ENCODE measurements around the gene TTC39C.
A peak's percentile ranks its signal among the peaks of the same experiment; 100 is the strongest.

The TTC39C gene

DNA sequence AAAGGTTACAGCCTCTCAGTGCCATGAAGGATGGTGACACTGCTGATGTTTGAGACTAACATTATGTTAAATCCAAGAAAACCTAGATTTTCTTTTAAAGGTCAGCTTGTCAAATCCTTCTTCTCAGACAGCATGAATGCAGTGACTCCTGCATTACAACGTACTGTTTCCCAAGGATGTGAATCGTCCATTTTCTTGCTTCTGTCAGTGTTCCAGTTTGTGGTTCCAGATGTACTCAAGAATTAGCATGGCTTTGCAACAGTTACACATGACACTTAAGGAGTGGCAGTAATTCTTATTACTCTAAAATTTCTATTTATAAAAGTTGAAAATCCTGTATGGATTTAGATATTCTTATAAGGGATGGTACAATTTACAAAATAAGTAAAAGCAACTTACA, 1.5 kb upstream of the TTC39C start:
- H3K9me3 ChIP-seq (ENCODE audit: control insufficient read depth, low read depth, low read length), result no peaks in the 10 kb centered on the region
- no peaks in the 10 kb centered on the region for H3K36me3 ChIP-seq (ENCODE audit: control insufficient read depth, low read depth, low read length)
- peaks cover 35% of the 10 kb centered on the region for H3K27me3 ChIP-seq (ENCODE audit: control insufficient read depth, insufficient read depth, low read length)
- no peak overlapping the region for H3K4me3 ChIP-seq (ENCODE audit: low read length)
- no peak overlapping the region for H3K9ac ChIP-seq (ENCODE audit: low read length)
- H3K4me1 ChIP-seq (ENCODE audit: control insufficient read depth, low read depth, low read length), result peaks cover 25% of the 10 kb centered on the region
- no peak overlapping the region for H3K27ac ChIP-seq (ENCODE audit: low read length)

DNA sequence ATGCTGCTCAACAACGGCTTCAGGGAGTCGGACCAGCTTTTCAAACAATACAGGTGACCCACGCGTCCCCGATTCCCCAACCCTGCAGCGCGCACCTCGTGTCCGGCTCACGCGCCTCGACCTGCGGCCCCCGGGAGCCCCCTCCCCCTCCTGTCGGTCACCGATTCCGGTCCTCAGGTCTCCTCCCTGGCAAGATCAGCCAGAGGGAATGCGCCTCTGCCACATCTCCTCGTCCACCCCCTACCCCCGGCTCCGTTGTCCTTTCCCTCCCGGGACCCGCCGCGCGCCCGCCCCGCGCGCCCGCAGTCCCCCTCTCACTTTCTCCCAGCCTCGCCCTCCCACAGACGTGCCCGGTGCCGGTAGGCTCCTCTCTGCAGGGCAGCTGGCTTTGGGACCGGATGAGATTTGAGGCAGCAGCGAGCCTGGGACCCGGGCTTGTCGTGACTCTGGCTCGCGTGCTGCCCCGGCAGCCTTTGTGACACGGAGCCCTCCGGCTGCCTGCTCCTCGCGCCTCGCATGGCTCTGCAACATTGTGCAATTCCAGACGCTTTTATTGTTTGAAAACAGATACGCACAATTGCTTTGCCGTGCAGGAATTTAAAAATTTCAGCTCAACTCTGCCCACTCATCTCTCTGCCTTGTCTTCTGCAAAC, 558 bp downstream of the TTC39C start:
- peaks cover 35% of the 10 kb centered on the region for H3K27me3 ChIP-seq (ENCODE audit: control insufficient read depth, insufficient read depth, low read length)
- H3K9ac ChIP-seq (ENCODE audit: low read length), result peak overlapping the region; percentile 51
- no peaks in the 10 kb centered on the region for H3K9me3 ChIP-seq (ENCODE audit: control insufficient read depth, low read depth, low read length)
- H3K36me3 ChIP-seq (ENCODE audit: control insufficient read depth, low read depth, low read length), result no peaks in the 10 kb centered on the region
- no peak overlapping the region for H3K27ac ChIP-seq (ENCODE audit: low read length)
- H3K4me3 ChIP-seq (ENCODE audit: low read length), result peak overlapping the region; percentile 72
- H3K4me1 ChIP-seq (ENCODE audit: control insufficient read depth, low read depth, low read length), result peaks cover 29% of the 10 kb centered on the region

DNA sequence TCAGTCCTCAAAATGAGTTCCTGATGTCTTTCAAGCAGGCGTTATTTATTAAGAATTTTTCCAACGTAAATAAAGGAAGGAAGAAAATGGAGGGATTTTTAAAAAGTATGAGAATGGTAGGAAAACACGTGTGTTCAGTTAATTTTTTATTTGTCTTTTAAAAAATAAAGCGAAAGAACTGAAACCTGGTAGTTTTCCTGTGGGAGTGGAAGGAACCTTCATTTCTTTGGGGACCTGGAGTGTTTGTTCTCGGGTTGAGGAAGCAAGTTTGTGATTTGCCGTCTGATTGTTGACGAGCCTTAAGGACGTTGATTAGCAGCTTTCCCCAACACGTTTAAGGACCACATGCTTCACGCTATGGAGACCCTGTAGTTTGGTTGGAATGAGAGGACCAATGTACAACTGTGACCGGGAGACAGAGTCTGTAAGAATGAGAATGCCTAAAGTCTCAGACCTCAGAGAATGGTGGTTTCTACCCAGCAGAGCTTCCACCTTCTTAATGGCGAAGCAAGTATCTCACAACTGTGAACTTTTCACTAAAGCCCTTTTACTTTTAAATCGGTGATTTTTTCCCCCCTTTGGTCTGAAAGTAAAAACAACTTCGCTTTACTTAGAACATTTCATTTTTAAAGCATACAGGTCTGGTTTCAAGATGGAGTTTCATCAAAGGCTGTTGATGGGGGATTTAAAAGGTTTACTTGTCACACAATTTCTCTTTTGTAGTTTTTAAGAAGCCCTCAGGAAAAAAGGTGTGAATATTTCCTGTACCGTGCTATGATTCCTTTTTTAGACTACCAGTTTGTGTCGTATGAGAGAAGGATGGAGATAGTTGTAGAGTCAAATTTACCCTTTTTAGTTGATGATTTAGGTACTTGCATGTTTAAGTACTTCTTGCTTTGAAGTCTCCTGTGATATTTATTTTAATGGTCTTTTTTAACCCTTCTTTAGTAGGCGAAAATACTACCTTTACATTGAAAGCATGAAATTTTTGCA, 1.4 kb downstream of the TTC39C start:
- Histone ChIP-seq H3K4me3 (ENCODE audit: low read length) (peak overlapping the region; percentile 72), H3K4me1 (ENCODE audit: control insufficient read depth, low read depth, low read length) (peaks cover 29% of the 10 kb centered on the region), H3K9ac (ENCODE audit: low read length) (peak overlapping the region; percentile 51), H3K36me3 (ENCODE audit: control insufficient read depth, low read depth, low read length) (no peaks in the 10 kb centered on the region), H3K27ac (ENCODE audit: low read length) (no peak overlapping the region), H3K27me3 (ENCODE audit: control insufficient read depth, insufficient read depth, low read length) (peaks cover 35% of the 10 kb centered on the region), H3K9me3 (ENCODE audit: control insufficient read depth, low read depth, low read length) (no peaks in the 10 kb centered on the region)

DNA sequence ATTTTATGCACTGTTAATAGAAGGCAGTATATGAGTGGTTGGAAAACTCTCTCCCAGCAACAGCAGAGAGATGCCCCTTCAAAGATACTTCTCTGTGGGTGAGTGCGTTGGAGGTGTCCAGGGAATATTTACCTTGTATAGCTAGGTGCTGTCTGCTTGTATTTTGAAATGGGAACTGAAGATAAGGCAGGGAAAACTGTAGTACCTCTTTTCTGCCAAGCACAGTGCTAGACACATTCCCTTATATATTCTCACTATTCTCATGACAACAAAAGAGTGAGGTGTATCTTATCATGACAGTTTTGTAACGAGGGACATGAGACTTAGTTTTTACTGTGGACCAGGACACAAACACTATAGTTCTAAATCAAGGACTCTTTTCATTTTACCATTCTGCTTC, 2.1 kb downstream of the TTC39C start:
- peaks cover 31% of the 10 kb centered on the region for H3K4me1 ChIP-seq (ENCODE audit: control insufficient read depth, low read depth, low read length)

DNA sequence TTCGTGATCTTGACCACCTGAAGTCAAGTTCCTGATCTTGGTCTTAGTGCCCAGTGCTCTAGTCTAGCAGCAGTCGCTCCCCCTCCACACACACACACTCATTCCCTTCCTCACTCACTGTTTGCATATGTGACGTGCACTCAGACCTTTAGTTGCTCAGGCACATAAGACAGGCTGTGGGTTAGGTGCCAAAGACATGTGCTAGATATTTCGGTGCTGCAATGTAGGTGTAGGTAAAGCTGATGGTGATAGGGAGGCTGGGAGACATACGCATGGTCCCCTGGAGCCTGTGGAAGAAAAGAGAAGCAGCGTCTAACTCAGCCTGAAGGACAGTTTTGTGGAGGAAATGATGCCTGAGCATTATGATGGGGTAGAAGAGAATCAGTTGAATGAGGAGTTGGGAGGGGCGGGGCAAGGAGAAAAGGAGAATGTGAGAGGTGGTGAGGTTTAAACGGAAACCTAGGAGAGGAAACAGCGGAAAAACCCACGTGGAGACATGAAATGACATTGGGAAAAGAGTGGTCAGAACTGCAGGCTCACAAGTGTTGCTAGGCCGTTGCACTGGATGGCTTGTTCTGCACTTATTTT, 3.8 kb downstream of the TTC39C start:
- no peak overlapping the region for H3K27ac ChIP-seq (ENCODE audit: low read length)
- peaks cover 35% of the 10 kb centered on the region for H3K4me1 ChIP-seq (ENCODE audit: control insufficient read depth, low read depth, low read length)
- no peak overlapping the region for H3K4me3 ChIP-seq (ENCODE audit: low read length)

More for the DNA sequence above, 2.1 kb downstream of the TTC39C start:
- Histone ChIP-seq H3K27me3 (ENCODE audit: control insufficient read depth, insufficient read depth, low read length) (peaks cover 35% of the 10 kb centered on the region), H3K27ac (ENCODE audit: low read length) (no peak overlapping the region), H3K4me3 (ENCODE audit: low read length) (peak overlapping the region; percentile 72), H3K9me3 (ENCODE audit: control insufficient read depth, low read depth, low read length) (no peaks in the 10 kb centered on the region), H3K36me3 (ENCODE audit: control insufficient read depth, low read depth, low read length) (no peaks in the 10 kb centered on the region), H3K9ac (ENCODE audit: low read length) (no peak overlapping the region)

DNA sequence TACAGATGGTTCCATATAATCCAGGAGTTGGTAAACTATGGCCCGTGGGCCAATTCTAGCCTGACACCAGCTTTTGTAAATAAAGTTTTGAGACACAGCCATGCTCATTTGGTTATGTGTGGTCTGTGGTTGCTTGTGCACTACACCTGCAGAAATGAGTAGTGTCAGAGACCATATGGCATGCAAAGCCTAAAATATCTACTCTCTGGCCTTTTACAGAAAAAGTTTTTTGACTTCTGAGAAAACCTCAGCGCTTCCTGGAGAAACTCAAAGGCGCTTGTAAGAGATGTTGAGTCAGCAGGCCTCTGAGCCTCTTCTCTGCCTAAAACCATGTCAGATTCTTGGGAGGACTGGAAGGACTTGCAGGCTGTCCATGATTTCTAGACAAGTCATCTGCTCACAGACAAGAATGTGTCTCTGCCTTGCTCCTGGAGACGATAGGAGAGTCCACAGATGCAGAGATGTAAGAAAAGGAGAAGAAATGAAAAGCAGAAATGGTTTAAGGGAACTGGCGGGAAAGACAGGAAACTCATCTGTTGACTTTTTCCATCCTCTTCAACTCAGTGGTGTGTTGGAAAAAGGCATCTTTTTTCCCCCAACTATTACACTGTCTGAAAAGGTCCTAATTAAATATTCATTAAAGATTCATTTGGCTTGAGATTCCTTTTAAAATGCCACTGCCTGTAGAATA, 5.2 kb downstream of the TTC39C start:
- Histone ChIP-seq H3K4me3 (ENCODE audit: low read length) (no peak overlapping the region), H3K27me3 (ENCODE audit: control insufficient read depth, insufficient read depth, low read length) (peaks cover 20% of the 10 kb centered on the region), H3K27ac (ENCODE audit: low read length) (no peak overlapping the region), H3K4me1 (ENCODE audit: control insufficient read depth, low read depth, low read length) (peaks cover 37% of the 10 kb centered on the region), H3K9me3 (ENCODE audit: control insufficient read depth, low read depth, low read length) (no peaks in the 10 kb centered on the region), H3K36me3 (ENCODE audit: control insufficient read depth, low read depth, low read length) (no peaks in the 10 kb centered on the region), H3K9ac (ENCODE audit: low read length) (no peak overlapping the region)

More for the DNA sequence above, 3.8 kb downstream of the TTC39C start:
- no peak overlapping the region for H3K9ac ChIP-seq (ENCODE audit: low read length)
- H3K9me3 ChIP-seq (ENCODE audit: control insufficient read depth, low read depth, low read length), result no peaks in the 10 kb centered on the region
- H3K27me3 ChIP-seq (ENCODE audit: control insufficient read depth, insufficient read depth, low read length), result peaks cover 25% of the 10 kb centered on the region
- H3K36me3 ChIP-seq (ENCODE audit: control insufficient read depth, low read depth, low read length), result no peaks in the 10 kb centered on the region

DNA sequence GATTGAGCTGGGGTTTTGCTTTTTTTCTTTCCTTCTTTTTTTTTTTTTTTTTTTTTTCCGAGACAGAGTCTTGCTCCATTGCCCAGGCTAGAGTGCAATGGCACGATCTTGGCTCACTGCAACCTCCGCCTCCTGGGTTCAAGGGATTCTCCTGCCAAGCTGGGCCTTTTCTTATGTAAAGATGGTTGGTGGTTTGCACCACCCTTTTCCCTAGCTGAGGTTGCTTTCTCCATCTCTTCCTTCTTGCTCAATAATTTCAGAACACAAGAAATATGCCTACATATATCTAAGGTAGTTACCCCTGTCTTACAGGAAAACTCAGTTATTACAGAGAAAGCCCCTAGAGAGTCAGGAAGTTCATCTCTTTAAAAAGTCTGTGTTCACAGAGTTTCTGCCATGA, 7.0 kb downstream of the TTC39C start:
- Histone ChIP-seq H3K27me3 (ENCODE audit: control insufficient read depth, insufficient read depth, low read length) (peaks cover 6% of the 10 kb centered on the region), H3K4me1 (ENCODE audit: control insufficient read depth, low read depth, low read length) (peaks cover 28% of the 10 kb centered on the region), H3K9me3 (ENCODE audit: control insufficient read depth, low read depth, low read length) (no peaks in the 10 kb centered on the region), H3K4me3 (ENCODE audit: low read length) (no peak overlapping the region), H3K36me3 (ENCODE audit: control insufficient read depth, low read depth, low read length) (no peaks in the 10 kb centered on the region), H3K9ac (ENCODE audit: low read length) (no peak overlapping the region), H3K27ac (ENCODE audit: low read length) (no peak overlapping the region)

DNA sequence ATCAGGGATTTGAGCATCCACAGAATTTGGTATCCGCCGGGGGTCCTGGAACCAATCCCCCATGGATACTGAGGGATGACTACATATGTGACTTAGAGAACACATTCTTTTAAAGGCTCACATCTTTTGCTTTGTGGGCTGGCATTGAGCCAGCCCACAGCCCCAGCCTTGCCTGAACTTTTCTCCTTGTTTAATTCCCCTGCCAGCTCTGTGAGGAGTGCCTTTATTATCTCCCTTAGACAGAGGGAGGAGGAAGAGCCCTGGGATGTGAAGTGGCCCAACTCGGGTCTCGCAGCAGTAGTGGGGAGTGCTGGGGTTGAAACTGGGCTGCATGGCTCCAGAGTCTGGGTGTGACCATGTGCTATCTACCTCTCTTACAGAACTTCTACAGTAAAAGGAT, 7.6 kb downstream of the TTC39C start:
- Histone ChIP-seq H3K27ac (ENCODE audit: low read length) (no peak overlapping the region), H3K27me3 (ENCODE audit: control insufficient read depth, insufficient read depth, low read length) (no peaks in the 10 kb centered on the region), H3K9me3 (ENCODE audit: control insufficient read depth, low read depth, low read length) (no peaks in the 10 kb centered on the region), H3K4me3 (ENCODE audit: low read length) (no peak overlapping the region), H3K36me3 (ENCODE audit: control insufficient read depth, low read depth, low read length) (no peaks in the 10 kb centered on the region), H3K9ac (ENCODE audit: low read length) (no peak overlapping the region), H3K4me1 (ENCODE audit: control insufficient read depth, low read depth, low read length) (peaks cover 21% of the 10 kb centered on the region)

DNA sequence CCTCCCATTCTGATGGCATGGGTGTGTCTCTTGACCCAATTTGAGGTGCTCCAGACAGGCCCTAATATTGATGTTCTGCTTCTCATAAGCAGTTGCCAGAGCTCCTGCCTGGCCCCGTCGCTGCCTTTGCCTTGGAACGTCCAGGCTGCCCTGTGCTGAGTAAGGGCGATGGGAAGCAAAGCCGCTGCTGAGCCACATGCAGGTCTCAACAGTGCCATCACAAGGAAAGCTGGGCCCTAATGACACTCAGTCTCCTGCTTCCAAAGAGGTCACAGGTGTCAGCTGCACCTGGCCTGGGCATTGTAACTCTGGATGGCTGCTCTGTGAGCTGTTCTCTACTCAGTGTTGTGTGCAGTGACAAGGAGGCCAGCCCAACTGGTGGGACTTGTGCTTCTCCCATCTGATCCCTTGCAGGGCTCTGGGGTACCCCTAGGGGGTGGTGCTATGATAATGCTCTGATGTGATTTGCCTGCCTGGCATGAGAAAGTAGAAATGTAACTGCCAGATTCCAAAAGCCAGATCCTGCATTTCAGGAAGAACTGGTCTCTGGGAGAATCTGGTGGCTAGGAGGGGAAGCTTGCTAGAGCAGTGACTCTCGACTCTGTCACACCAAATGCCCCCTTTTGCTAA, 8.7 kb downstream of the TTC39C start:
- H3K27ac ChIP-seq (ENCODE audit: low read length), result no peak overlapping the region
- H3K9me3 ChIP-seq (ENCODE audit: control insufficient read depth, low read depth, low read length), result no peaks in the 10 kb centered on the region
- no peaks in the 10 kb centered on the region for H3K36me3 ChIP-seq (ENCODE audit: control insufficient read depth, low read depth, low read length)
- H3K4me1 ChIP-seq (ENCODE audit: control insufficient read depth, low read depth, low read length), result peaks cover 10% of the 10 kb centered on the region
- no peaks in the 10 kb centered on the region for H3K27me3 ChIP-seq (ENCODE audit: control insufficient read depth, insufficient read depth, low read length)
- no peak overlapping the region for H3K9ac ChIP-seq (ENCODE audit: low read length)
- H3K4me3 ChIP-seq (ENCODE audit: low read length), result no peak overlapping the region

DNA sequence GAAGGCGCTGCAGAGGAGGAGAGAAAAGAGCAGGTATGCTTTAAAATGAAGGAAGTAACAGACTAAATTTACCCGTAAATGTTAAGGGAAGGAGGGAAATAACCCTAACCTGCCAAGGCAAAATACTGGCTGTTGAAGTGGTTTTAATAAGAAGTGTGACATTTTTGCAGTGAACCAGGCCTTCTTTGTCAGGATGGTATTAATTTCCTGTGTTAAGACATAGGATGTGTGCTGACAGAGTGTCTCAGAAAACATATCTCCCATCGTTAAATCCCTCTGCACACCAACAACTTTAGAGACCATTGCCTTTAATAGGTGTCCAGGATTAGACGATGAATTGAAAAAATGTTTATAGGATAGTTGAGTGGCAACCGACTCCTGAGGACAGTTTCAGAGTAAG, 9.9 kb downstream of the TTC39C start:
- H3K27ac ChIP-seq (ENCODE audit: low read length), result no peak overlapping the region

DNA sequence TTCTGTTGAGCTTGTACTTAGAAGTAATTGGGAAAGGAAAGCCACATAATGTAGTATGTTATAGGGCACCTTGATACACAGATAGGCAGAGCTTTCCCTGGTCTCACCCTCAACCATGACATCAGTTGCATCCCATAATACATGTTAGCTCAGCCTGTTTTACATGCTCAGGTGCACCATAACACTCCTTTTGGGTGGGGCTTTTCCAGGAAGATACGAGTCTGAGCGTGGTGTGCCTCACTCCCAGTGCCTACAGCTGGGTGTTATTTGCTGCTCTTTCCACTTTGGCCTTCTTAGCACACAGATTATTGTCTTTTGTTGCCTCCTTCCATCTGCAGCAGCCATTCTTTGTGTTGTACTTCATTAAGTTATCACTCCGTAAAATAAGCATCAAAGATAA, 11.9 kb downstream of the TTC39C start:
- H3K9ac ChIP-seq (ENCODE audit: low read length), result no peak overlapping the region
- H3K9me3 ChIP-seq (ENCODE audit: control insufficient read depth, low read depth, low read length), result no peaks in the 10 kb centered on the region
- H3K27ac ChIP-seq (ENCODE audit: low read length), result no peak overlapping the region
- no peaks in the 10 kb centered on the region for H3K36me3 ChIP-seq (ENCODE audit: control insufficient read depth, low read depth, low read length)
- peaks cover 8% of the 10 kb centered on the region for H3K4me1 ChIP-seq (ENCODE audit: control insufficient read depth, low read depth, low read length)
- no peaks in the 10 kb centered on the region for H3K27me3 ChIP-seq (ENCODE audit: control insufficient read depth, insufficient read depth, low read length)
- H3K4me3 ChIP-seq (ENCODE audit: low read length), result no peak overlapping the region

More for the DNA sequence above, 9.9 kb downstream of the TTC39C start:
- H3K27me3 ChIP-seq (ENCODE audit: control insufficient read depth, insufficient read depth, low read length), result no peaks in the 10 kb centered on the region
- no peak overlapping the region for H3K4me3 ChIP-seq (ENCODE audit: low read length)
- H3K9me3 ChIP-seq (ENCODE audit: control insufficient read depth, low read depth, low read length), result no peaks in the 10 kb centered on the region
- H3K4me1 ChIP-seq (ENCODE audit: control insufficient read depth, low read depth, low read length), result peaks cover 8% of the 10 kb centered on the region
- H3K9ac ChIP-seq (ENCODE audit: low read length), result no peak overlapping the region
- H3K36me3 ChIP-seq (ENCODE audit: control insufficient read depth, low read depth, low read length), result no peaks in the 10 kb centered on the region

Measured in iPS-18a (cell line).